ENCODE measurements around the gene C6orf47.

- TF ChIP-seq CTCF (IDR thresholded peaks at IDR 0.05; ENCODE audit: poor library complexity, severe bottlenecking) (no peak), EZH2 (IDR thresholded peaks at IDR 0.05; ENCODE audit: borderline replicate concordance, insufficient read depth, low read length, poor library complexity, severe bottlenecking) (no peak), SMC3 (conservative IDR thresholded peaks at IDR 0.05; ENCODE audit: poor library complexity) (no peak), EP300 (conservative IDR thresholded peaks at IDR 0.05; ENCODE audit: poor library complexity, severe bottlenecking) (no peak), REST (IDR thresholded peaks at IDR 0.05; ENCODE audit: borderline replicate concordance) (no peak)
These were observed 2.4 kb downstream of the C6orf47 start for GRCh38 chr6:31658158-31658688.

All from neural cell (in vitro differentiated cells).